Astrocyte of the spinal cord (primary cell): ENCODE measurements around the gene CTBP1.
A peak's percentile ranks its signal among the peaks of the same experiment; 100 is the strongest.

Source experiments
- DNase-seq: peaks from one replicate; pipeline ENCODE4 v3.0.0; 2011; ENCODE audit warnings: low read depth, low spot score
- H3K4me3 ChIP-seq: 2 replicates; pipeline ENCODE4 v1.5.1; 2011; ENCODE audit warnings: low read depth, mild to moderate bottlenecking, low read length, moderate library complexity
- CTCF ChIP-seq: IDR thresholded peaks from 2 replicates; pipeline ENCODE4 v1.5.1; 2012; ENCODE audit warnings: low read depth, mild to moderate bottlenecking, low read length, inconsistent platforms
- in situ Hi-C: cut with HindIII; loops from 2 replicates; pipeline ENCODE4 v1.10.0; 2017; ENCODE audit warnings: low sequenced_read_pairs

Gene CTBP1

GRCh38 chr4:1234309-1234695 is 14.6 kb downstream of the CTBP1 start:
- no peak for TF ChIP-seq CTCF
- no peak overlapping the region for H3K4me3 ChIP-seq
- DNase-seq: no peak
- in situ Hi-C loops: no loop called here

- H3K4me3 ChIP-seq: no peak overlapping the region
- in situ Hi-C loops: no loop called here
- TF ChIP-seq CTCF: peak; percentile 75
- peak; percentile 39 for DNase-seq
Observed at GRCh38 chr4:1233641-1234308, 15.2 kb downstream of the CTBP1 start.

- peak; percentile 71 for DNase-seq
- in situ Hi-C loops: no loop called here
- H3K4me3 ChIP-seq: no peak overlapping the region
- no peak for TF ChIP-seq CTCF
Observed at GRCh38 chr4:1232661-1233621, 16.0 kb downstream of the CTBP1 start.

GRCh38 chr4:1231637-1232360 is 17.1 kb downstream of the CTBP1 start:
- no peak for TF ChIP-seq CTCF
- no peak for DNase-seq
- in situ Hi-C loops: no loop called here
- no peak overlapping the region for H3K4me3 ChIP-seq

- H3K4me3 ChIP-seq: no peak overlapping the region
- TF ChIP-seq CTCF: no peak
- in situ Hi-C loops: no loop called here
- DNase-seq: no peak
Observed at GRCh38 chr4:1230971-1231636, 17.8 kb downstream of the CTBP1 start.

- no peak overlapping the region for H3K4me3 ChIP-seq
- in situ Hi-C loops: no loop called here
- no peak for TF ChIP-seq CTCF
- DNase-seq: no peak
Observed at GRCh38 chr4:1230316-1230715, 18.6 kb downstream of the CTBP1 start.
